Measurements from ENCODE around the gene C11orf98. TPM values are rescaled to one million over a fixed set of nuclear protein-coding genes. Genes with fewer than 3 reads are reported as not detected.
A peak's percentile ranks its signal among the peaks of the same experiment; 100 is the strongest.

The C11orf98 gene
- total and polyA plus RNA-seq, 2 of the 13 experiments (the other 11 are each of a cell fraction or from before 2014, with no cell fraction given): 30.4 to 91.8 TPM

- TF ChIP-seq ZNF280B (CRISPR knock-in tag; IDR thresholded peaks at IDR 0.05; ENCODE audit: borderline replicate concordance) (no peak; the same call in 1 of the 2 replicates), ZFAT (CRISPR knock-in tag; conservative IDR thresholded peaks at IDR 0.05) (no peak), MEIS1 (CRISPR knock-in tag; IDR thresholded peaks at IDR 0.05; ENCODE audit: borderline replicate concordance) (no peak; the same call in 1 of the 2 replicates), TERF1 (CRISPR knock-in tag; IDR thresholded peaks at IDR 0.05) (no peak), BRD4 (CRISPR knock-in tag; IDR thresholded peaks at IDR 0.05) (no peak), NRL (CRISPR knock-in tag; IDR thresholded peaks at IDR 0.05; ENCODE audit: borderline replicate concordance) (peak; percentile 57; the same call in 1 of the 2 replicates), YEATS2 (CRISPR knock-in tag; IDR thresholded peaks at IDR 0.05; ENCODE audit: borderline replicate concordance) (peak; percentile 97), SMYD3 (CRISPR knock-in tag; IDR thresholded peaks at IDR 0.05) (0 out of 2 replicates have a peak, but pooled peaks have one; percentile 44), ZNF644 (CRISPR knock-in tag; IDR thresholded peaks at IDR 0.05; ENCODE audit: low read depth) (no peak), DMAP1 (CRISPR knock-in tag; IDR thresholded peaks at IDR 0.05) (peak; percentile 24; the same call in 1 of the 2 replicates), FOXO4 (CRISPR knock-in tag; conservative IDR thresholded peaks at IDR 0.05) (no peak), ZEB1 (IDR thresholded peaks at IDR 0.05; ENCODE audit: insufficient replicate concordance, low read depth) (no peak), SRSF9 (IDR thresholded peaks at IDR 0.05; ENCODE audit: borderline replicate concordance, insufficient read depth, low read depth, low read length, poor library complexity, severe bottlenecking) (no peak), ZNF576 (CRISPR knock-in tag; IDR thresholded peaks at IDR 0.05) (no peak), ZNF362 (CRISPR knock-in tag; IDR thresholded peaks at IDR 0.05; ENCODE audit: borderline replicate concordance) (peak; percentile 37; the same call in 1 of the 2 replicates), POLR2AphosphoS5 (IDR thresholded peaks at IDR 0.05; ENCODE audit: low read depth, low read length) (no peak; the same call in none of the 2 replicates), THAP8 (CRISPR knock-in tag; IDR thresholded peaks at IDR 0.05; ENCODE audit: borderline replicate concordance) (no peak), SMARCE1 (IDR thresholded peaks at IDR 0.05; ENCODE audit: borderline replicate concordance) (no peak), KLF6 (CRISPR knock-in tag; IDR thresholded peaks at IDR 0.05) (peak; percentile 45; the same call in 1 of the 2 replicates), ZNF691 (CRISPR knock-in tag; IDR thresholded peaks at IDR 0.05; ENCODE audit: borderline replicate concordance, low read depth) (no peak), MZF1 (CRISPR knock-in tag; IDR thresholded peaks at IDR 0.05; ENCODE audit: borderline replicate concordance) (no peak)
Observed at GRCh38 chr11:62678770-62679696, 14.0 kb upstream of the C11orf98 start, which contains the start of gene UBXN1 (continued).

Data from HepG2 (cell line).